HL-60/S4 treated with retinoic acid at 250 ng/mL for 4 days and 3 days (cell line): ENCODE measurements around the gene RPTOR.

Source experiments
- in situ Hi-C: fragments of 300-500 bp; cut with MboI; formaldehyde crosslinking; loops from 2 replicates; pipeline ENCODE4 v1.7.0; 2022; ENCODE audit warnings: low sequenced_read_pairs

The RPTOR gene

DNA sequence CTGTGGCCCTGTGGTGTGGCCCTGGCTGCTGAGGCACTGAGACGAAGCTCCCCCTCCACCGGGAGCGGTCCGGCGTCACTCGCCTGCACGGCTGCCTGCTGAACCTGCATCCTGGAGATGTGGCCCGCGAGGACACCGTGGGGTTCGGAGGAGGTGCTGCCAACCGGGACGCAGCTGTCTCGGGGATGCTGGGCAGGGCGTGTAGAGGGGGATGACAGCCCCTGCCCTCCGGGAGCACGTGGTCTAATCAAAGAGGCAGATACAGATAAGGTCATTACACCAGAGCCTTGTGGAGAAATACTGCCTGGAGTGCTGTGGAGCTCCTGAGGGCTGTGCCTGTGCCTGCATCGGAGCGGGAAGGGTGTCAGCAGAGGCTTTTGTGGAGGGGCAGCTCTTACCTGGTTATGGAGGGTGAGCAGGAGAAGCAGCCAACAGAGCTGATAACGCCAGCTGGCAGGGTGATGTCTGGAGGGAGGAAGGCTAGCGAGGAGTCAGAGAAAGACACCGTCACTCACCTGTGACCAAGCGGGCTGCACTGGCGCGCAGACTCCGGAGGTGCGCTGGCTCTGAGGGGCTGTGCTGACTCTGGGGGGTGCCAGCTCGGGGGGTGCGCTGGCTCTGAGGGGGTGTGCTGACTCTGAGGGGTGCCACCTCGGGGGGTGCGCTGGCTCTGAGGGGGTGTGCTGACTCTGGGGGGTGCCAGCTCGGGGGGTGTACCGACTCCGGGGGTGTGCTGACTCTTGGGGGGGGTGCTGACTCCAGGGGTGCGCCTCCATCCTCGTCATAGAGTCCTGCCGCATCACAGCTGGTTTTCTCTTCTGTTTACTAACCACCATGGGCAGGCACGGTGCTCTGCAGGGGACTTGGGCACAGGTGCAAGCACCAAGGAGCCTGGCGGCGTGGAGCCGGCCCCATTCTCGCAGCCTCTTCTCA lies 342.3 kb downstream of the RPTOR start:
- in situ Hi-C loops = no loop called here

DNA sequence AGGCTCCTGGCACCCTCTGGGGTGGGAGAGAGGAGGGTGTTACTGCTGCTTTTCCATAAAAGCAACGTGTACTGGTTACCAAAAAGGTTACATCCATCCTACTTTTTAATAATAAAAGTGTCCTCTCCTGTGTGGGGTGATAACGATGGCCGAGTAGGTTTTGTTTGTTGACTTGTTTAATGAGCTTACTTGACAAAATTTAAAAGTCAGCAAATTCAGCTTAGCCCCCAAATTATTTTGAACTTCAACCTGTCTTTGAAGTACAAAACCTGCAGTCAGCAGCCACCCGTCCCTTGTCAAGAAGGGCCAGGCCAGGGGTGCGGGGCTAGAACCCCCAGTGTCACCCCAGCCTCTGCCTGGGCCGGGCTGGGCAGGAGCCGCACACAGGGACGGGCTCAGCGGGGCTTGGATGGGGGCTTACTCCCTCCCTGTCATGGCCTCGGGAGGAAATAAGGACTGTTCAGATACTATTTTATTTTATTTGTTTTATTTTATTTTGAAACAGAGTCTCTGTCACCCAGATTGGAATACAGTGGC lies 343.1 kb downstream of the RPTOR start:
- in situ Hi-C loops = no loop called here

DNA sequence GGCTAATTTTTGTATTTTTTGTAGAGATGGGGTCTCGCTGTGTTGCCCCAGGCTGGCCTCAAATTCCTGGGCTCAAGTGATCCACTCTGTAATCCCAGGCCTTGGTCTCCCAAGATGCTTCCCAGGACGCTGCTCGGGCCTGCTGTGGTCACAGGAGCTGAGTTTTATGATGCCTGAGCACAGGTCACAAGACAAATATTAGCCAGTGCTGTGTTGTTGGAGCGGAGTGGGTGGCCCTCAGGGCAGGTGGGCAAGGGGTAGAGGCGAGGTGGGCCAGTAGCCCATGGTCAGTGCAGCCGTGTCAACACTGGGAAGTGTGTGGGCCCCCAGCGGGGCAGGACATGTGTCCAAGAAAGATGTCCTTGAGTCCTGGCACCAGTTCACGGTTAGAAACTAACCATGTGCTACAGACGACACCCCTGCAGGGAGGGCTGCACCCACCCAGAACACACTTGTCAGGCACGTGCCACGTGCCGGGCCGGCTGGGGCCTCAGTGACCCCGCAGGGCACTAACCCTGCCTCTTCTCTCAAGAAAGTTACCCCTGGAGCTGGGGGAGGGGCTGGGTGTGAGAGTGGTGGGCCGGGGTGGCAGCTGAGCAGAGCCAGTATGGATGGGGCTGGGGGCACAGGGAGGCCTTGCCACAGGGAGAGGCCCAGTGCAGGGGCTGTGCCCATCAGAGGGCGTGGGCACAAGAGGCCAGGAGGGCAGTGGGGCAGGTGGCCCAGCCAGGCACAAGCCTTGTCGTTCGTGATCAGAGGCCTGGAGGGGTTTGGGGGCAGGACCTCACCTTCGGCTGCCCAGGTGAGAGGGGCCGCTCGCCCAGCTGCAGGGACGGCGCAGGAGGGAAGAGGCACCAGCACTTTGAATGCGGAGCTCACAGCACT lies 343.9 kb downstream of the RPTOR start:
- in situ Hi-C loops = no loop called here

DNA sequence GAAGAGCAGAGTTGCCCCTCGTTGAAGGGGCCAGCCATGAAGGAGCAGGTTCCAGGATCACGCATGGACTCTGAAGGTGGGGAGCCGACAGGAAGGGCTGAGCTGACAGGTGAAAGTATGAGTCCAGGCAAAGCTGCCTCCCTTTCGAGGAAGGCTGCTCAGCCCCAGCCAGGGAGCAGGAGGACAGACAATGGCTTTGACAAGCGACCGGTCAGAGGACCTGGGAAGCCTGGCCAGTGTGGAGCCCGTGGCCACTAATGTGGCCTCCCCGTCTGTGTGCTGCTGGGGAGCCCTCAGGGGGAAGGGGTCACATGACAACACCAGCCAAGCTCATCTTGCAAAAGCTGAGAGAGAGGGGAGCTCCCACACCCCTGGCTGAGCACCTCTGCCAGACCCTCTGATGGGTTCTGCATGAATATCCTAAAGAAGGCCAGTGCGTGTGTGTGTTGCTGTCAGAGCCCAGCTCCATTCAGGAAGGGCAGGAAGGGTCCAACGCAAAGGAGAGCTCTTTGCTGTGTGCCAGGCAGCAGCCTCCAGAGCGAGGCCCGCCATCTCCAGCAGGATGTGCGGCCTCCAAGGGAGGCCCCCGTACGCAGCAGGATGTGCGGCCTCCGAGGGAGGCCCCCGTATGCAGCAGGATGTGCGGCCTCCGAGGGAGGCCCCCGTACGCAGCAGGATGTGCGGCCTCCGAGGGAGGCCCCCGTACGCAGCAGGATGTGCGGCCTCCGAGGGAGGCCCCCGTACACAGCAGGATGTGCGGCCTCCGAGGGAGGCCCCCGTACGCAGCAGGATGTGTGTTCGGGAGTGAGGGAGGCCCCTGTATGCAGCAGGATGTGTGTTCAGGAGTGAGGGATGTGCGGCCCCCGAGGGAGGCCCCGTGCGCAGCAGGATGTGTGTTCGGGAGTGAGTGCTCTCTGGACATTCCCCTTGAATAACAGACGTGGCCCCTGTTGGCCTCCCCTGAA lies 344.9 kb downstream of the RPTOR start:
- in situ Hi-C loops = no loop called here

DNA sequence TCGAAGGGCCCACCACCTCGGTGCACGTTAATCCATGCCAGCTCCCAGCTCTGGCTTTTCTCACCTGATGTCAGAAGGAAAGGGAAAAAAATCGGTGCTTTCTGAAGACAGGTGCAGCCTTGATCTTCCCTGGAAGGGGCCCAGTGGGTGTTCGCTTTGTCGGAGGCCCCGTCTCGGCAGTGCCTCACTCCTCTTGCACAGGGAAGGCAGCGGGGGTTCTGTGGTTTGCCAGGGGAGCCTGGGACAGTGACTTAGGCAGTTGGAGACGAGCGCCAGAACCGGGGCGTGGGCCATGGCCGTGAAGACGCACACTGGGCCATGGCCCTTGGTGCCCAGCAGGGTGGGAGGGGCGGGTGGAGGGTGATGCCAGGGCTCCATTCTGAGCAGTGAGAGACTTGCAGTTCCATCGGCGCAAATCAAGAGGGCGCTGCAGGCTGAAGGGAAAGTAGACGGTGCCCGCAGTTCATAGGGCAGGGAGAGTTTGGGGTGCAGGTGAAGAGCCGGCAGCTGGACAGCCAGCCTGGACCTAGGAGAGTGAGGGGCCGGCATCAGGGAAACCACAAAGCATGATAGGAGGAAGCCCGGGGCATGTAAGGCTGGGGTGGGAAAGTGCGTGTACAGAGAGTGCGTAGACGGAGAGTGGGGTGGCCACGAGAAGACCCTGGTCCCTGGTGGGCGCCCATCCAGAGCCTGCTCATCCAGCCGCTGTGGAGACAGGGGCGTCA lies 345.7 kb downstream of the RPTOR start:
- in situ Hi-C loops = no loop called here

DNA sequence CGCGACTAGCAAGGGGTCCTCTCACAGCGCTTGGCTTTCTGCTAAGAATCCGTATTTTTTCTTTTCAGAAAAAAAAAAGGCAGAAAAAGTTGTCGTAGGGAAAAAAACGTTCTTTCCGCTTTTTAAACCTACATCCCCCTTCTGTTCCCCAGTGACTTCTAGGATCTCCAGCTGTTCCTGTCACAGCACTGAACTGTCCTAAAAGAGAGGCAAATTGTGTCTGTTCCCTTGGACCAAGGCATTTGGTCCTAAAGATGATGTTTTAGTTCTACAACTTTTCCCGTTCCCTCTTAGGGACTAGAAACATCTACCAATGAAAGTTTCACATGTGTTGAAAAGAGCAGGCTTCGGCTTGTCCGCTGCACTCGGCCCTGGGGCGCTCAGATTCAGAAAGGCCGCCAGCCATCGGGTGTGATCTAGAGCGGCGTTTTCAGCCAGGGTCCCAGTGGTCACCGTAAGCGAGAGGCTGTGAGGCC lies 346.3 kb downstream of the RPTOR start:
- in situ Hi-C loops = no loop called here

DNA sequence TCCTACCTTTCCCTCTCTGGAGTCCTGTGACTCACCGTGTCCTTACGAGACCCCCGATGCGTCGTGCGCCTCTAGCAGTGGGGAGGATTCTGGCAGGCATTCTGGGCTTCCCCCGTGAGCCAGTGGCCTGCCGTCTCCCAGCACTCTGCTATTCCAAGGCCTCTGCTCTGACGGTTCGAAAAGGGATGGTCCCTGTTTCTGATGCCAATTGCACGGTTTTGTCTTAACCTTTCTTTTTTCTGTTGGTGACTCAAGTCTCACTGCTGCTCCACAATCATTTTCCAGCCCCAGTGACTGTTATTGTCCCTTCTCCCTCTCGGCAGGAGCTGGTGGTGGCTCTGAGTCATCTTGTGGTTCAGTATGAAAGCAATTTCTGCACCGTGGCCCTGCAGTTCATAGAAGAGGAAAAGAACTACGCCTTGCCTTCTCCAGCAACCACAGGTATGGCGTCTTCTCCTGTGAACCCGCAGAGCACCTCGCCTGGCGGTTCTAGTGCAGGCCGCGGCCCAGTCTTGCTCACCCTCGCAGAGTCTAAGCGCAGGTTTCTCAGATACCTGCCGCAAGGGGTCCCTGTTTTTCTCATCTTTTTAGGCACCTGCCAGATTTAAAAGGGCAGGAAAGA lies 346.9 kb downstream of the RPTOR start:
- in situ Hi-C loops = no loop called here

DNA sequence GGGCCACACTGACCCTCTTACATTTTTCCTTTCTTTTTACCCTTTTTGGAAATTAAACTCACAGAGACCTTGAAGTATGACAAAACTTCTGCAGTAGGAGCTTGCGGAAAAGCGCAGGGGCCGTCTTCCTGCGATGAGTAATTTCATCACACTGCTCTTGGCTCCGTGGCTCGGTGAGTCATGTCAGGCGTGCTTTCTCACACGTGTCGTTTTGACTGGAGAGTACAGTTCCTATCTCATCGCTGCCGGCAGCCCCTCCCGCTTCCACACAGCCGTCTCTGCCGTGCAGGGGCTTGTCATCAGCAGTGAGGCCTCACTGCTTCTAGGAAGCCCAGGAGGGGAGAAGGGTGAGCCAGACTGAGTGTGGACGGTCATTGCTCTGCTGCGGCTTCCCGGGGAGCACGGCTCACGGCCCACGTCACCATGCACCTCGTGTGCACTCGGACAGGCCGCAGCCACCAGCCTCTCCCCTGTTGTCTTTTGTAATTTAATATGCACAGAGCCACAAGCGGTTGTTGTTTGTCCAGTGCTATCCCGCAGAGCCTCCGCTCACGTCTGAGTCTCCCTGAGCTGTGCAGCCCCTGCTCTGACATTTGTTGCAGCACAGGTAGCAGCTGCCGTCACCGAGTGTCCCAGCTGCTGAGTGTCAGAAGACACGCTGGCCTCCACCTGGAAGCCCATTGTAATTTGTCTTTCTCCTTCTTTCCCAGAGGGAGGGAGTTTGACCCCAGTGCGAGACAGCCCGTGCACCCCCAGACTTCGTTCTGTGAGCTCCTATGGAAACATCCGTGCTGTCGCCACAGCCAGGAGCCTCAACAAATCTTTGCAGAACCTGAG lies 347.6 kb downstream of the RPTOR start:
- in situ Hi-C loops = no loop called here

DNA sequence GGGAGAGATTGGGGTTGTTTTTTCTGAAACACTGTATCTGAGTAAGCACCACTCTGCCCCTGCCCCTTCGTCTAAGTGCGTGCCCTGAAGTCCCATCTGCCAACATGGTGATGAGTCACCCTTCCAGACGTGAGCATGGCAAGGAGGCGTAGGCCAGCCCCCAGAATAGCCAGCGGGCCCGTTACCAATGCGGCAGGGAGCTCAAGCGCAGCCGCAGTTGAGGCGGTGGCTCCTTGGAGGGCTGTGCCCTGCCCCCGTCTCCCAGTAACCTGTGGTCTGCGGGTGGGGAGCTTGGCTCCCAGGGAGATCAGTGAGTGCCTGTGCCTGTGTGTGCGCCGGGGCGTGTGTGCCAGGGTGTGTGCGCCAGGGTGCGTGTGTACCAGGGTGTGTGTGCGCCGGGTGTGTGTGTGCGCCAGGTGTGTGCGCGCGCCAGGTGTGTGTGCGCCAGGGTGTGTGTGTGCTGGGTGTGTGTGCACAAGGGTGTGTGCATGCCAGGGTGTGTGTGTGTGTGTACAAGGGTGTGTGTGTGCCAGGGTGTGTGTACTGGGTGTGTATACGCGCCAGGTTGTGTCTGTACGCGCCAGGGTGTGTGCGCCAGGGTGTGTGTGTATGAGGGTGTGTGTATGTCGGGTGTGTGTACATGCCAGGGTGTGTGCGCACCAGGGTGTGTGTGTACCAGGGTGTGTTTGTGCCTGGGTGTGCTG lies 348.4 kb downstream of the RPTOR start:
- in situ Hi-C loops = no loop called here

DNA sequence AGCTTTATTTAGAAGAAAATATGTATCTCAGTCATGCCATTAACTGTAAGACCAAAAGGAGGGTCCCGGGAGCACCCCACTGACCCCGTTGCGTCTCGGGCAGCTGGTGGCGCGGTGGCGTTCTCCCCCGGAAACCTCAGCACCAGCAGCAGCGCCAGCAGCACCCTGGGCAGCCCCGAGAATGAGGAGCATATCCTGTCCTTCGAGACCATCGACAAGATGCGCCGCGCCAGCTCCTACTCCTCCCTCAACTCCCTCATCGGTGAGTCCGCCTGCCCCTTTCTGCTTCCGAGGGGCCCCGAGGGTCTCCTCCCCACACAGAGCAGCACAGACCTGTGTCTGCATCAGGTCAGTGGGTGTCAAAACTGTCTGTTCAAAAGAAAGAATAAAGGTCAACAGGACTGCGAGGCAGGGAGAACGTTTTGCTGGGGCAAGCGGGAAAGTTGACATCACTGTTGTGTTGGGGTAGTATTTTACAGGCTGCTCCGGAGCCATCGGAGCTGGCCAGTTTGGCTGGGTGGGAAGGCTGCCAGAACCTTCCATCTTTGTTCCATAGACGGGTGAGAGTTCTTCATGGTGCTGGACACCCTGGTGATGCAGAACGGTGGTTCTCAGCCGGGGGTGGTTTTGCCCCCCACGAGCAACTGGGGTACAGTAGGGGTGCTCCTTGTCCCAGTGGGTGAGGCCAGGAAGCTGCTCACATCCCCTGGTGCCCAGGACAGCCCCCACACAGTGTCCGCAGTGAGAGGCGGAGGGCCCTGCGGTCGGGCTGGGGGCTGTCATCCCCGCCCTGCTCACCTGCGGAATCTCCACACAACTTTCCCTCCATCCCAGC lies 349.2 kb downstream of the RPTOR start:
- in situ Hi-C loops = no loop called here

DNA sequence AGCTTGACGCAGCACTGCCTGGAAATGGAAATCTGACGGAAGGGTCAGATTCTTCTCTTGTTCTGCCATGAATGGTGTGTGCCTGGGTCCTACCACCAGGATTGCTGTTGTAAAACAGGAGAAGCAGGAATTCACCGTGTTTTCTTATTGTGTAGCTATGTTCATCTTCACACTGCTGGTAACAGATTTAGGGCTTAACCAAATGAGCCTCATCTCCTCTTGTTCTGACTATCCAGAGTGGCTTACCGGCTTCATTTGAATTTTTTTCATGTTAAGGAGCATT lies 349.7 kb downstream of the RPTOR start:
- in situ Hi-C loops = no loop called here

DNA sequence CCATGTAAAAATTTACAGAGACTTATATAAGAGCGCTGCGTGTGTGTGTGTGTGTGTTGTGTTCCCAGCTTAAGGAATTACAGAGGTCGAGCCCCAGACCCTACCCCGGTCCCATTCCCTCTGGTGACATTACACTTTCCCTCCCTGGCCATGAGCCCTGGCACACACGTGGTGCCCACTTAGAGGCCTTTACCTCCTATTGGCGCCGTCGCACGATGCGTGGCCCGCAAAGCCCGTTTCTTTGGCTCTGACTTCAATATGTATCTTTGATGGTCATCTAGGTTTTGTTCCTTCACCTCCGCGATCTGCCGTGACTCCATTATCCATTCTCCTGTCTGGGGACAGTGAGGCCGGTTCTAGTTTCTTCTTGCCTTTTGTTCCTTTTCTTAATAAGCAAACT lies 350.1 kb downstream of the RPTOR start:
- in situ Hi-C loops = no loop called here

DNA sequence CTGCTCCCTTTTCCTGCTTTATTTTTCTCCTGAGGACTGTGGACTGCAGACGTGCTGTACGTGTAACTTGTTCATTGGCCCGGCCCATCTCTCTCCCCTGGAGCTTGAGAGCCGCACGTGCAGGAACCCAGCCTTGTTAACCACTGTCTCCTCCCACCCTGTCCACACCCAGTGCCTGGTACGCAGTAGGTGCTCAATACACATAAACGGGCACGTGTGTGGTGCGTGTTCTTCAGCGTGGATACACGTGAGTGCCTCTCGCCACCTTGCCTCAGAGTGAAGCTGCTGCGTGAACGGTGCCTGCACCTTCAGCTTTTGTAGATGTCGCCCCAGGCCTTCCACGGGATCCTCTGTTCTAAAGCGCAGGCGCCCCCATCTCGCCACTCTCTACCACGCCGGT lies 350.7 kb downstream of the RPTOR start:
- in situ Hi-C loops = no loop called here

DNA sequence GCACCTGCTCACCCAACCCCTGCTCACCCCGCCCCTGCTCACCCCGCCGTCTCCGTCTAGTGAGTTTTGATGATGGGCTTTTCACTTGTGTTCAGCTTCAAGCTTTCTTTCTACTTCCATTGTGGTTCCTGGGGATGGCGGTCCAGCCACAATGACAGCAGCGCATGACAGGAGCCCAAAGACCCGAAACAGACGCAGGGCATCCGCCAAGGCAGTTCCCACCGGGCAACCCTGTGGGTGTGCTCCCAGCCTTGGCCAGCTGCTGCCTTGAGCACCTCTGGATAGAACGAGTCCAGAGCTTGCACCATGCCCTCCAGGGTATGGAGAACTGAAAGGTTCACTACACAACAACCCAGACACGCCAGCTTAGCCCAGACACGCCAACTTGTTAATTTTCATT lies 354.1 kb downstream of the RPTOR start:
- in situ Hi-C loops = no loop called here

DNA sequence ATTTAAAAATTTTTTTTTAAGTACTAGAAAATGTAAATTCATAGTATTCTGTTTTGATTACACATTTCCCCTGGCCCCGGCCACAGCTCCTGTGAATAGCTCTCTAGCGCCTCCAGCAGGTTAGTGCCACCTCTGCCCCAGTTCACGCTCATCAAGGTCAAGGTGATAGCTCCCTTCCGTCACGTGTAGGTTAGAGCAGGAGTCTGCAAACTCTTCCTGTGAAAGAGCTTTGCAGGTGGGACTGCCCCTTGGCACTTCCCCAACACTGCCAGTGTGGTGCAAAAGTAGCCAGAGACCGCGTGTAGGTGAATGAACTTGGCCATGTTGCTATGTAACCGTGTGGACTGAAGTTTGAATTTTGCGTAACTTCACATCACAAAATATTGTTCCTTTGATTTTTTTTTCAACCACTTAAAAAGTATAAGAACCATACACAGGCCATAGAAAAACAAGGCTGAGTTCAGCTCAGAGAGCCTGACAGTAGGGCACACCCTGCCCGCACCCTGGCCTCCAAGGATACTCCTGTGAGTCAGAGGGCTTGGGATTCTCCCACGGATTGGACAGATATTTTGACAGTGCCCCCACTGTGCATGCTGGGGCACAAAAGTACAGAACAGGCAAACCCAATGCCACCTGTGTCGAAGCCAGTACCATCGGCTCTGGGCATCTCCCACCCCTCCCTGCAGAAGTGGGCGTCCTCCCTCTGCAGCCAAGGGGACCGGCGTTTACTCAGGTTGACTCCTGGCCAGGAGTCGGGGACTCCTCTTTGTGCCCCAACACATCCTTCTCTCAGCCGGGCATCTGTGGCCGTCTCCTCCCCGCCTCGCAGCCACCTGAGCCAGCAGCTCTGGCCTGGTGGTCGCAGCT lies 355.0 kb downstream of the RPTOR start:
- in situ Hi-C loops = no loop called here

DNA sequence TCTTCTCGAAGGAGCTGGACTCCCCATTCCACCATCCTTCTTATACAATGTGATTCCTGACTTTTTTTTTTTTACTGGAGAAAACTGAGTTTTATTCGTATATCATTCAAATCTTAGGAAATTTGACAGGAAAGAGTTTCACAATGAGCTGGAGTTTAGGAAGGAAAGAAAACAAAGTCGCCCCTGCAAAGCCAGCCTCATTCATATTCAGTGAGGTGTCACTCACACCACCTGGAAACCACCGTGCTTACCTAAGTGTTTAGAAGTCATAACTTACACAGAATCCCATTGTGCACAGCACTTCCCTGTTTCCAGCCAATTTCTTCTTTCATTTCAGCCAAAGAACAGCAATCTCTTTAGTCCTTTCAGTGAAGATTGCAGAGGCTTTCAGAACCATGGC lies 356.7 kb downstream of the RPTOR start:
- in situ Hi-C loops = no loop called here
